ENCODE data around the gene PPIL6.

The PPIL6 gene

DNA sequence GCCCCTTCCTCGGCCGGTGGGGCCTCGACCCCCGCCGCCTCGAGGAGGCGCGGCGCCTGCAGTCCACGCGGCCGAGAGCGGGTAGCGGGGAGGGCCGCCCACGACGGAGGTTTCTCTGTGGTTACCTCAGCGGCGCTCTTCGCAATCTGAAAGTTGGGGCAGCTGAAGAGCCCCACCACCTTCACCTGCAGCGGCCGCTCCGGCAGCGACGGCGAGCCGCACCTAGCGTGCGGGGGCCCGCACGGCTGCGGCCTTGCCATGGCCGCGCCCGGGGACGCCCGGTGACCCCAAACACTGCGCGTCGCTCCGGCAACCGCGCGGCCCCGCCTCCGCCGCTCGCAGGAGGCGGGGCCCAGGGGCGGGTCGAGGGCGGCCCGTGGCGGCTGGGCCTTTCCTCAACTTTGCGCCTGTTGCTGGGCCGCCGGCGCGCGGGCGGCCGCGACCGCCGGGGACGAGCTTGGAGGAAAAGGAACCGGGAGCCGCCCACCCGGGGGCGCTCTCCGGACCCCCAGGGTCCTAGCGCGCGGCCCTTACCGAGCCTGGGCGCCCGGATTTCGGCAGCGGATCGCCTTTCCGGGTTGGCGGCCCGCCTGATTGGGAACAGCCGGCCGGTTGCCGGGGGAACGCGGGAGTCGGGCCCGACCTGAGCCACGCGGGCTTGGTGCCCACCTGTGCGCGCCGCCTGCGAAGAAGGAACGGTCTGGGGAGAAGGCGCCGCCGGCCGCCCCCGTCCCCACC is at the start of gene PPIL6, which contains the start of gene SMPD2:
TSS of gene PPIL6 (minus strand) at position 298 of the 738 bp plus-strand sequence. CDS start at position 260, 38 bp downstream.
TSS of gene SMPD2 (plus strand) at position 394 of the 738 bp plus-strand sequence. CDS start 398 bp downstream, outside the sequence.
- peak; percentile 37 for DNase-seq

DNA sequence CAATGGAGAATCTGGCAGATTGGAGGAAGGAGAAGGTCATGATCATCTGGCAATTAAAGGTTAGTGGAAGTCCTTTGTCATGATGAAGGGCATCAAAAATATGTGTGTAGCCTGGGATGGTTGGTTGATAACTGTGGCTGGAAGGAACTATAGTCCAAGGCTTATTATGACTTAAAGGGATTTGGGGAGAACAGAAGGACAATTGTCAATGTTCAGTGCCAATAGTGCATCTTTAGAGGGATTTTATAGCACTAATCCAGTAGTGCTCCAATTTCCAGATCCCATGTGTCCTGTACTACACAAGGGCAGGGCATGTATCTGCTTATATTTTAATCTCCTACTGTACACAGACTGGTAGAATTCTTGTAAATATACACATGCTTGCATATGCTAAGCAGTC is 47.6 kb upstream of the PPIL6 start:
- DNase-seq, result no peak

DNA sequence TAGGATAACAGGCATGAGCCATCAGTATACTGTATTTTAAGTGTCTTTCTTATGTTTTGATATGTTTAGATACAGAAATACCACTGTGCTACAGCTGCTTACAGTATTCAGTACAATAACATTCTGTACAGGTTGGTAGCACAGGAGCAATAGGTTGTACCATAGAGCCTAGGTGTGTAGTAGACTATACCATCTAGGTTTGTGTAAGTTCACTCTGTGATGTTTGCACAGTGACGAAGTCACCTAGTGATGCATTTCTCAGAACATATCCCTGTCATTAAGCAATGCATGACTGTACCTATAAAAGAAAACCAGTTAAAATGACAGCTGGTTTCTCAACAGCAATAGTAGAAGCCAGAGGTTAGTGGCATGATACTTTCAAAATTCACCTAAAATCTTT is 45.6 kb upstream of the PPIL6 start:
- DNase-seq, result no peak

DNA sequence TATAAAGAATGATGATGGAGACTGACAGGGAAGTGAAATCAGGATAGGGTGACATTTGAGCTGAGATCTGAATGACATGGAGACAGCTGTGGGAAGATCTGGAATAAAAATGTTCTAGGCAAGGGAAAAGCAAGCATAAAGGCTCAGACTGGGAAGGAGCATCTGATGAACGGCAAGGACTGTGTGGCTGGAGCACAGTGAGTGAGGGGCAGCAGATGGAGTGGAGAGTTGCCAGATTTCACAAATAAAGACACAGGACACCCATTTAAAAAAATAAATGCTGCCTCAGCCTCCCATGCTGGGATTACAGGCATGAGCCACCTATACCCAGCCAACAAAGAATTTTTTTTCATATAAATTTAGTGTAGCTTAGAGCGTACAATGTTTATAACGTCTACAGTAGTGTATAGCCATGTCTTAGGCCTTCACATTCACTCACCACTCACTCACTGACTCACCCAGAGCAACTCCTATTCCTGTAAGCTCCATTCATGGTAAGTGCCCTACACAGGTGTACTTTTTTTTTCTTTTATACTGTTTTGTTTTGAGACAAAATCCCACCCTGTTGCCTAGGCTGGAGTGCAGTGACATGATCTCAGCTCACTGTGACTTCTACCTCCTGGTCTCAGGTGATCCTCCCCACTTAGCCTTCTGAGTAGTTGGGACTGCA is 45.0 kb upstream of the PPIL6 start:
- no peak for DNase-seq

DNA sequence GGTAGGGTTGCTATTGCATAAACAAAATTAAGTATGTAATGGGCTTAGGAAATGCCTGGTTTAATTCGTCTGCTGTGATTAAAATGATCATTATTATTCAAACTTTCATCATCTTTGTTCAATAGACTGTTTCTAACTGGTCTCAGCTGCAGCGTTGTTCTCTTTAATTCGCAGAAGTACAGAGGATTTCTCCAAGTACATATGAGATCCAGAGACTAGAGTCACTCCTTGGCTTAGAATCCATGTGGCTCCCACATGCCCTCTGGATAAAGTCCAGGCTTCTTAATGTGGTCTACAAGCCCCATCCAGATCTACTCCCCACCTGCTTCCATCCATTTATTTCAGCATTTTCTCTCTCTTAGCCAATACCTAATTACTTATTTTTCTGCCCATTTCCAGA is 43.7 kb upstream of the PPIL6 start:
- no peak for DNase-seq

DNA sequence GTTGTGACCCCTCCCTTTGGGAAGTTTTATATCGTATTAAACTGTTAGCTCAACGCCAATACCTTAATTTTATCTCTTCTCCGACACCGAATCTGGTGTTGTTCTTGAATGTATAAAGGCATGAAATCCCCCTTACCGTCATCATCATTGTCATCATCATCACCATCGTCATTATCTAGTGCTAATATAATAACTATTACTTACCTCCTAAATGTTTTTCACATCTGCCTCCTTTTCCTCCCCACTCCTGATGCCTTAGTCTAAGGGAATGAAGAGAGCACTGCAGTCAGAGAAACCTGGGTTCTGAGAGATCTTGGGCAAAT is 43.3 kb upstream of the PPIL6 start:
- DNase-seq, result no peak

DNA sequence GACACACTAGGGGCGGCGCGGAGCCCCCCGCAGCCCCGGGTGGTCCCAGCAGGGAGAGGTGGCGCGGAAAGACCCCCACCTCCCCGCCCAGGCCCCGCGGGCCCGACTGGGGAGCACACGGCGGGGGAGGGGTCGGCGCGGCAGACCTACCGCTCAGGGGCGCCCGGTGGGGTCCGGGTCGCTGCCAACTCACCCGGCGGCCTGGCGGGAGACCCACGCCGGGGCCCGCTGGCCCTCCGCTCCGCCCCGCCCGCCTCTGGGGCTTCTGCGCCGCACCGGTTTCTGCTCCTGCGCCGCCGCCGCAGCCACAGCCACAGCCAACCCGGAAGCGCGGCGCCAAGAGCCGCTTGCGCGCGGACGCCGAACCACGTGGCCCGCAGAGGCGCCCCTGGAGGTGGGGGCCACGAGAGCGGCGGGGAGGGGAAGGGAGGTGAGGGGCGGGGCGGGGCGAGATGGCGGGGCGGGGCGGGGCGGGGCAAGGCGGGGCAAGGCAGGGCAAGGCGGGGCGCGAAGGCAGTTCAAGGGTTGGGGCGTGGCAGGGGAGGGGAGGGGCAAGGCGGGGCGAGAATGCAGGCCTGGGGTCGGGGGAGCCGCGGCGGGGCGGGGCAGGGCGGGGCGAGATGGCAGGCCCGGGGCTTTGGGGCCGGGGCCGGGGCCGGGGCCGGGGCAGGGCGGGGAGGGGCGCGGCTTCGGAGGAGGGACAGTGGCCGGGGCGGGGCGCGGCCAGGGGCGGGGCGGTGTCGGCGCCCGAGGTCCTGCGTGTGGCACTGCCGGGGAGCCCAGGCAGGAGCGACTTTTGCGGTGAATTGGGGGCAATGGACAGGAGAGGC is 42.7 kb upstream of the PPIL6 start, which contains the start of gene ZBTB24:
TSS of gene ZBTB24 (minus strand) at position 315 of the 830 bp plus-strand sequence. CDS start 1,193 bp downstream, outside the sequence.
- peak; percentile 85 for DNase-seq

DNA sequence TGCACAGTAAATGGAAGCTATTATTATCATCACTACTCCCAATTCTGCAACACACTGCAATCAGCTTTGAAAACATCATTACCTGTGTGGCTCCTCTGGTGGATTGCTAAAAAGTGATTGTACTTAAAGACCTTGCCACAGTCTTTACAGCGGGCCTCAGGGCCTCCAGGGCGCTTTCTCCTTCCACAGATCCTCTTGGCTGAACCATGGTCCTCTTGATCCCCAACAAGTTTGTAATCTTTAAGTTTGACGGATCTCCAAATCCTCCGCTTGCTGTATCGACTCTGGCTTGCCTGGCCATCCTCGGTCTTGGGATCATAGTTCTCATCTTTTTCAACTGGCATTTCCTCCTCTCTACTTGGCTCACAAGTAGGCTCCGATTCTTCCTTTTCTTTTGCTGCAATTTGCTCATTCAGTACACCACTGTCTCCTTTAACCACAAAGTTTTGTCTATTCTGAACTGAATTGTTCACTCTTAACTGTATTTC is 40.6 kb upstream of the PPIL6 start:
- DNase-seq, result no peak

DNA sequence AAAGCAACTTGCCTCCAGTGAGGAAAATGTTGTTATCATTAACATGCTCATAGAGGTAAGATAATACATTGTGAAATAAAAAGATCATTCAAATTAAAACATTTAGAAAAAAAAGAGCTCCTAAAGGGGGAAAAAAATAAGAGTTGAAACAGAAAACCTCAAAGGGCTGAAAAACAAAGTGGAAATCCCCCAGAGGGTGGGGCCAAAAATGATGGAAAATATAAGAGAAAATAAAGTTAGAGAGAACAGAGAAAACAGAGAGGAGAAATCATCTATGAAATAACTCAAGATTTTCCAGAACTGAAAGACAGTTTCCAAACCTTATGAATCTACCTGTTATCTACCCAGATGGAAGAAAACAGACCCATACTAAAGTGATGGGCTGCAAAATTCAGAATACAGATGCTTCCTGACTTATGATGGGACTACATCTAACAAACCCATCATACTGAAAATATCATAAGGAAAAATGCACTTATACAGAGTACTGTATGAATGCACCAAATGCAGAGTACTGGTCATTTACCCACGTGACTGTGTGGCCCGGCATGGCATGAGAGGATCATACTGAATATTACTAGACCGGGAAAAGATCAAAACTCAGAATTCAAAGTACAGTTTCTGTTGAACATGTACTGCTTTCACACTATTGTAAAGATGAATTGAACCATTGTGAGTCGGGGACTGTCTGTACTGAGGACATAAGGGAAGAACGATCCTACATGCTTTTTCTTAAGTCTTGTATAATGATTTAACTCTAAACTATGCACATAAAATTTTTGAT is 38.6 kb upstream of the PPIL6 start:
- no peak for DNase-seq

DNA sequence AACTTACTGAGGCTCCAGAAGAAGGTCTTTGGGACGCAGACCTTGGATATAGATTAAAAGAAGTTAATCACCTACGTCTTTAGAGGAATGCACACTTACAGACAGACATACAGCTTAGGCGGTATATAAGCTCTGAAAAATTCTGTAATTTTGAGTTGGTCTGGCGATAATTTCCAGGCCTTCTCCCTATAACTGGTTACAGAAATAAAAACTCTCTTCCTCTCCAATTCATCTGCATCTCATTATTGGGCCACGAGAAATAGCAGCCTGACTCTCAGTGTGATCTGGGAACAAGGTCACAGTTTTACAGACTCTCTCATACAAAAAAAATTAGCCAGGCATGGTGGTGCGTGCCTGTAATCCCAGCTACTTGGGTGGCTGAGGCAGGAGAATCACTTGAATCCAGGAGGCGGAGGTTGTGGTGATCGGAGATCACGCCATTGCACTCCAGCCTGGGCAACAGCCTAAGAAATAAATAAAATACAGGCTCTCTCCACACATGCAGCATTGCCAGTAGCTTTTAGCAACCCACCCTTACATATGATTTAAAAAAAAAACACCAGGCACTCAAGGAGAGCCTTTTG is 37.9 kb upstream of the PPIL6 start:
- DNase-seq, result no peak

DNA sequence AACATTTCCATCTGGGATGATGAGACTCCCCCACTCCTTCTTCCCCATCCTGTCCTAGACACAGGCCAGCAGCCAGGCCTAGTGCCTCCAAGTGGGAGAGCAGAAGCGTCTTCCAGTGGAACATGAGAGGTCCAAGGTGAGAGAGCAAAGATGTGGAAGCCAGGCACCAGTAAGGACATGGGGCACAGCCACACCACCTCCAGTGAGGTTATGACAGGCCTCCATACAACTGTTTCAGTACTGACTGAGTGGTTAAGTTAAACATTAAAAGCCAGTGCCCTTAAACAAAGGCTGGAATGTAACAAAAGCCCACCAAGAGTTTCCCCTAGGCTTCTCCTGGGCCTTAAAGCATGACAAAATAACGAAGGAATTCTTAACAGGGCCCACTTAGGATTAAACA is 37.3 kb upstream of the PPIL6 start:
- DNase-seq, result no peak

DNA sequence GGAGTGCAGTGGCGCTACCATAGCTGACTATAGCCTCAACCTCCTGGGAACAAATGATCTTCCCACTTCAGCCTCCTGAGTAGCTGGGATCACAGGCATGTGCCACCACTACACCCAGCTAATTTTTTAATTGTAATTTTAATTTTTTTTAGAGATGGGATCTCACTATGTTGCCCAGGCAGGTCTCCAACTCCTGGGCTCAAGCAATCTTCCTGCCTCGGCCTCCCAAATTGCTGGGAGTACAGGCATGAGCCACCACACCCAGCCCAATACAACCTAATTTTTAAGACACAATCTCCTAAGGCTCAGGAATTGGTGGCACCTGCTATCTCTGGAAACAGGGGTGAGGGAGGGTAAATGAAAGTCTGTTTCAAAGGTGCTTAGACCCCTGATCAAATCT is 36.8 kb upstream of the PPIL6 start:
- no peak for DNase-seq

DNA sequence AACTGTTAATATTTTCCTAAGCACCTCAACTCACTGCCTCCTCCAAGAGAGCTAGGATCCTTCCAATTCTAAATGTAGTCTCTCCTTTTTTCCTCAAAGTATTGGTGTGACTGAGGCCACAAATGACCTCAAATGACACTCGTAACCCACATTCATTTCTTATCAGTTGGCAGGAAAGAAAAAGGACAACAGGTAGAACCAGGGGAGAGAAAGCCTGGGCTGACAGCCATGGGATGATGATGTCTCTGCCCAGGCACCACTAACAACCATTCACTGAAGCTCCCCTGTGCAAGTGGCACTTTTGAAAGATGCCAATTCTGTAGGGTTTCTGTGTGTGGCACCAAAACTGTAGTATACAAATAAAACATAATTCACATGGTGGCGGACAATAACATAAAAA is 35.2 kb upstream of the PPIL6 start:
- no peak for DNase-seq

DNA sequence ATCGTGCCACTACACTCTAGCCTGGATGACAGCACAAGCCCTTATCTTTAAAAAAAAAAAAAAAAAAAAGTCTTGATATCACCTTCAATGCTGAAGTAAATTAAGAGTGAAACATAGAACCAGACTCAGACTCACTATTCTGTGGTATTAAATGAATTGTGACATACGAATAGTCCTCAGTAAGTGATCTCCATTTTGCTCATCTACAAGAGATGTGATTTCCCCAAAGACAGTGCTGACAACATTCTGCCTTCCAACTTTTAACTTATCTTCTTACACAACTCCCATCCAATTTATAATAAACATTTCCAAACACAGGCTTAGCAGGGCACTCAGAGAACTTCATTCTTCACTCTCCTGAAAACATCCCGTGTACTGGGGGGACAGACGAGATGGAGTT is 34.6 kb upstream of the PPIL6 start:
- no peak for DNase-seq

DNA sequence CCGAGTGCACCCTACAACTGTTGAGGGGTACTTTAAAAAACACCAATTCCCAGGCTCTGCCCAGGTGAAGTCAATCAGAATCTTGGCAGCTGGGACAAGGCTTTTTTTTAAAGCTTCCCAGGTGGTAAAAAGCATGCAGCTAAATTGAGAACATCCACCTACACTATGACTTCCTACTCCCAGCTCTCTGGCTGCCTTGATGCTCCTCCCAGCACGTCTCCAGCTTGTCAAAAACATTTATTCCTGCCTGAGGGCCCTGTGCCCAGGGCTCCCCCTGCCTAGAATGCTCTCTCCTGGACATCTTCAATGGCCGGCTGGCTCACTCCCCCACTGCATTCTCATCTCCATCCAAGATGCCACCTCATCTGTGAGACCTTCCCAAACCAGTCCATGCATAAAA is 32.7 kb upstream of the PPIL6 start:
- DNase-seq, result no peak

DNA sequence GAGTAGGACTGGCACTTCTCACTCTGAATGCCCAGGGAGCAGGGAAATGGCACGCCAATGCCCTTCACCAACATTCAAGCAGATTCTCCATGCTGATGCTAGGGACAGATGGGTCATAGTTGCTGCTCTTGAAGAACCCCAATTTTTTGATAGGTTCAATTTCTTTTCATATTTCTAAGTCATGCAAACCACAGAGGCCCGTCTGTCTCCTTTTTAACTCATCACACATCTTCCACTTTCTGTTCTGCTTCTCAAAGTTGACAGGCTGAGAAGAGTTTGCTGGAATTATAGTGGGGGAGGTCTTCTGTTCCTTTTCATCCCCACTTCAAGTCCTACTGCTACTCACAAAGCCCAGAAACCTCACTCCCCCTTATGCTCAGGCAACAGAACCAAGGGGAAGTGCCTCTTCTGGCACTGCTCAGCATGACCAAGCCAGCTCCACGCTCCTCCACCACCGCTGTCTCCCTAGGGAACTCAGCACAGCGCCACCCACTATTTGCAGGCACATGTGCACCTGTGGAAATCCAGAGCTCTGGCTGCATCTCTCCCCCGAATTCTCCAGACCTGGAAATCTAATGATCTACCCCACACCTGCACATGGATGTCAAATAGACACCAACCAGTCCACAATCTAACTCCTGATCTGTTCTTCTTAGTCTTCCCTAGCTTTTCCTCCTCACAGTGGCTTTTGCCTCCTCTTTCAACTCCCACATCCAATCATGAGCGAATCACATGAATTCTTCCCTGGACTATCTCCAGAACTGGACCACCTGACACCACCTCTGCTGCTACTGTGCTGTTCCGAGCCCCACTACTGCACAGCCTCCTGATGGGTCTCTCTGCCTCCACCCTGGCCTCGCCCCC is 31.9 kb upstream of the PPIL6 start:
- peak; percentile 31 for DNase-seq

DNA sequence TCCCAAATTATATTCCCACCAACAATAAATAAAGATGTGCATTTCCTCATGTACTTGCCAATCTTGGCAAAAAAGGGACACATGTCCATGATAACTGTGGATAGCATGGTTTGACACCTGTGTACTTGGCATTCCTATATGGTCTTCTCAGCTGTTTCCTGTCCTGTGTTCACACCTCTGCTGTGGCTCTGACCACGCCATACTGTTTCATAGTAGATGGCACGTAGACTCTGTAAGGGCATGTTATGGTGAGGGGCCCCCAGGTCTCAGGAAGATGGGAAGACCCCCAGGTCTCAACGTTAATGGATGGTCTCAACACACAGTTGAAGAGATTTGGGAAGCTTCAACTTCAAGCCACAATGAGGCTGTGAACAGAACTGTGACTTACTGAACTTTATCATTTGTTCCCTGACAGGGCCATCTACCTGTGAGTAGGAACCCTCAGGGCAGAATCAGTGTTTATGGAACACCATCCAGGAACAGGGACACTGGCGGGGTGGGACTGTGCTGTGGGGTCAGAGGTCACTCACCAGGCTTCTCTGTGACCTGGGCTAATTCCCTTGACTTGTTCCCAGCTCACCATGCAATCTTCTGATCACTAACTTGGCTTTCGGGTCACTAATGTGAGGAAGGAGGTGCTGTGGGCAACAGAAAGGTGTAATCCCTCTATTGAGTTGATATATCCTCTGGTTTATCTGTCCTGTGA is 30.8 kb upstream of the PPIL6 start:
- no peak for DNase-seq

DNA sequence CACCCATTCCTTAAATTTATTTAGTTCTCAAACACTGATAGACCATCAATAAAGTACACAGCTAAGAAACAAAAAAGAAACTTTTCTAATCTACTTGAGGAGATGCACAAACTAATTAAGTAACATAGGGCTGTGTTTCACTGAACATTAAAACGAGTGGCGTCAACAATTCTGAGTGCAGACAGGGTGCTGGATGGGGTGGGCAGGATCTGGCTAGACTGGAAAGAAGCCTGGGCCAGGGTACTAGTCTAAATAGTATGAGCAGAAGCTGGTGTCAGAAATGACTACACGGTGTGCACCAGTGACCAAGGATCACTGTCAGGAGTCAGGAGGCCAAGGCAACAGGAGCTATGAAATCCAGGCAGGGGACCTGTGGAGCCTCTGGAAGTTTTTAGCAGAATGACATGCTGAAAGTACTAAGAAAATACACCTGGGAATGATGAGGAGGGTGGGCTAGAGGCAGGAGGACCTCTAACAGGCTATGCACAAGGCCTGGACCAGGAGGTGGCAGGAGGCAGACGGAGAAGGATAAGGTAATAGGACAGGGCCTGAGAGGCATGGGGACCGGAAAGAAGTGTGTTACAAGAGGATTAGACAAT is 29.3 kb upstream of the PPIL6 start:
- DNase-seq, result no peak

DNA sequence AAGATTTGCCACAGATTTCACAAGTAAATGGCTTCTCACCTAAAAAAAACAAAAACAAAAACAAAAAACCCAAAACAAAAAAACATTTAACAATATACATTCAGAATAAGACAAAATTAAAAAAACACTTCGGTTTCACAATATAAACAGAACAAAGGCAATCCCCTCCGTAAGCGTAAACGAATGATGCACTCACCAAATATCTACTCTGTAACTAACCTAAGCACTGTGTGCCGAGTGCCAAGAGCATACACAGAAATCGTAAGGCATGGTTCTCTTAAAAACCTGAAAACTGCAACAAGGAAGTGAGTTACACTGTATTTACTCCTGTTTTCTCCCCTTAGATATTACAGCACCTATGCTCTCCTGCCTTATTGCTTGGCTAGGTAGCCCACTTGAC is 27.3 kb upstream of the PPIL6 start:
- DNase-seq, result no peak
